GM19324 (cell line): ENCODE measurements around the gene LCAT.
"Not testable (repeated sequence)": the region's sequence is repeated elsewhere in the genome, so short reads cannot be mapped to it uniquely, and the experiment has no call there.

ENCODE experiments used
- ATAC-seq: cut with Tn5 transposase; IDR thresholded peaks from one replicate; pipeline ENCODE4 v1.9.1; 2021; ENCODE audit warnings: mild to moderate bottlenecking, moderate library complexity; ENCODE audit not compliant: unreplicated experiment, low FRiP score

LCAT gene

GRCh38 chr16:67915831-67916723, 27.8 kb downstream of the LCAT start:
- ATAC-seq, result no peak

GRCh38 chr16:67915496-67915769, 28.5 kb downstream of the LCAT start:
- not testable (repeated sequence) for ATAC-seq

GRCh38 chr16:67914758-67915495, 29.0 kb downstream of the LCAT start:
- no peak for ATAC-seq

- peak; percentile 44 for ATAC-seq
Measured at GRCh38 chr16:67910158-67910557, 33.8 kb downstream of the LCAT start.

GRCh38 chr16:67909056-67909742, 34.7 kb downstream of the LCAT start:
- no peak for ATAC-seq

GRCh38 chr16:67907397-67908180, 36.3 kb downstream of the LCAT start:
- no peak for ATAC-seq

- ATAC-seq, result no peak
Measured at GRCh38 chr16:67902831-67903230, 41.1 kb downstream of the LCAT start.

- ATAC-seq, result no peak
Measured at GRCh38 chr16:67901734-67902133, 42.2 kb downstream of the LCAT start.

GRCh38 chr16:67897231-67897630, 46.7 kb downstream of the LCAT start:
- no peak for ATAC-seq

- ATAC-seq, result peak; percentile 1
Measured at GRCh38 chr16:67893743-67894399, 50.0 kb downstream of the LCAT start.

GRCh38 chr16:67892899-67893742, 50.8 kb downstream of the LCAT start, which contains the start of gene PSKH1:
TSS of gene PSKH1 (plus strand) at chr16:67893254. CDS start at chr16:67908750, 15,496 bp downstream.
- peak; percentile 88 for ATAC-seq

GRCh38 chr16:67892375-67892774, 51.5 kb downstream of the LCAT start:
- no peak for ATAC-seq
